ENCODE data around the gene EMILIN2. TPM values are rescaled to one million over a fixed set of nuclear protein-coding genes. Genes with fewer than 3 reads are reported as not detected.

Gene EMILIN2
- polyA plus RNA-seq, 2 of the 4 experiments (the other 2 are of a cell fraction), result 5.4 to 7.8 TPM

DNA sequence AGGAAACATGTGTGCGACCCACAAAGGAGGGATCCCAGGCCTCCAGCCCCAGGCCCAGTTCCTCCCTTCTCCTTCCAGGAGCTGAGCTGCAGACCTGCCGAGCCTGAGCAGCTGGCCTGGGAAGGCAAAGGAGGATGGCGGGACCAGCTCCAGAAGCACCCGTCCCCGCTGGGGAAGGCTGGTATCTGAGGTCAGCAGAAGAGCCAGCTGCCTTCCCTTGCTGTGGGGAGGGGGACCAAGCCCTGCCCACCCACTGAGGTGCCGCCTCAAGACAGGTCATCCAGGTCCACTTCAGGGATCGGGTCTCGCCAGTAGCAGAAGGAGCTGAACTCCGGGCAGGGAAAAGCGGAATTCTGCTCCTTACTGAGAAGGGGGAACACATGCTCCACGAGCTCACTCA is 73.2 kb downstream of the EMILIN2 start:
- CTCF ChIA-PET, result interaction anchor here (1.0 to 1.8 kb wide), 4 partner anchors 12 to 326 kb away, joined by 3 to 9 read pairs (median 4); no protein-coding TSS in a partner anchor
- H3K4me2 ChIP-seq, result no peak overlapping the region
- FAIRE-seq, result no peak

DNA sequence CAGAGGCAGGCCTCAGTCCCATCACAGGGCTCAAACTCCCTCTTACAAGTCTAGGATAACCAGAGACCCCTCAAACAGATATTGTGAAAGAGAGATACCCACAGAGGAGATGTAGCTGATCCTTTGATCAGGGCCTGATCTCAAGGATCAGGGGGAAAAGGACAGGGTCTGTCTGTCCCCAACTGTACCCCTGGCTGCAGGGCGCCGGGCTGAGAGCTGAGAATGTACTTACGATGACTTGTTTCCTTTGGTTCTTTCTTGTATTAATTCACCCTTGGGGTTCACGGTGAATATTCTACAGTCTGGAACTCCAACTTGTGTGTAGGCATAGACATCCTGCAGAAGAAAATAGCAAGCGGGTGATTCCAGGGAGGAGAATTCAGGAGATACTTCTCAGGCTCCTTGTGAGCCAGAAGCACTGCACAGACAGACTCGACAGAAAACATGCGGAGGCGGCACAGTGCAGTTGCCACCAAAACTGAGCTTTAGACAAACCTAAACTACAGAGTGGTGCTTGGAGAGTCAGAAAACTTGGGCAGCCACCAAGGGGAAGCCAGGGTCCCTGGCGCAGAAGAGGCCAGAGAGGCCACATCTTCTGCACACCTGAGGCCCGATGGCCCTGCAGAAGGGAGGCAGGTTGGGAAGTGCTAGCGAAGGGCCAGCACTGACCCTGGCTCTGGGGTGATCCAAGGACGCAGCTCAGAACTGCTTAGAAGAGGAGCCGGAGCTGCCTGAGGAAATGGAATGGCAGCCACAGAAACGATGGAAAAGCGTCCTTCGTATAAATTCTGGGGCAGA is 73.9 kb downstream of the EMILIN2 start:
- no peak overlapping the region for H3K4me2 ChIP-seq
- FAIRE-seq, result no peak
- no peaks in the 10 kb centered on the region for H3K4me1 ChIP-seq
- POLR2A ChIA-PET, result interaction anchor here (1.2 kb wide), 1 partner anchor 326 kb away, joined by 4 read pairs; no protein-coding TSS in a partner anchor
- ATAC-seq, result no peak
- H3K27ac ChIP-seq, result no peak overlapping the region
- H3K9me3 ChIP-seq, result no peaks in the 10 kb centered on the region
- WGBS (ENCODE audit: missing lambda C conversion rate), result 96% methylated on average over 16 of the region's 16 CpGs
- TF ChIP-seq ZSCAN20 (CRISPR knock-in tag; IDR thresholded peaks at IDR 0.05) (no peak), EHF (CRISPR knock-in tag; IDR thresholded peaks at IDR 0.05) (no peak), NR3C1 (IDR thresholded peaks at IDR 0.05) (no peak), EP300 (IDR thresholded peaks at IDR 0.05) (no peak), HOXB13 (CRISPR knock-in tag; IDR thresholded peaks at IDR 0.05; ENCODE audit: low read depth) (no peak)
- no peak for DNase-seq (ENCODE audit: low read depth in 1 of 2, low spot score in 1 of 2)
- no peak overlapping the region for H3K4me3 ChIP-seq
- CTCF ChIA-PET, result interaction anchor here (1.0 to 1.8 kb wide), 3 partner anchors 11 to 142 kb away, joined by 3 to 9 read pairs (median 4); no protein-coding TSS in a partner anchor

More for the DNA sequence above, 73.2 kb downstream of the EMILIN2 start:
- 94% methylated on average over 6 of the region's 11 CpGs for WGBS (ENCODE audit: missing lambda C conversion rate)
- Histone ChIP-seq H3K4me1 (no peaks in the 10 kb centered on the region), H3K9me3 (no peaks in the 10 kb centered on the region), H3K4me3 (no peak overlapping the region), H3K27ac (no peak overlapping the region)
- no peak for DNase-seq (ENCODE audit: low read depth in 1 of 2, low spot score in 1 of 2)
- POLR2A ChIA-PET, result interaction anchor here (1.2 kb wide), 1 partner anchor 327 kb away, joined by 4 read pairs; no protein-coding TSS in a partner anchor
- TF ChIP-seq, protein P1, sequence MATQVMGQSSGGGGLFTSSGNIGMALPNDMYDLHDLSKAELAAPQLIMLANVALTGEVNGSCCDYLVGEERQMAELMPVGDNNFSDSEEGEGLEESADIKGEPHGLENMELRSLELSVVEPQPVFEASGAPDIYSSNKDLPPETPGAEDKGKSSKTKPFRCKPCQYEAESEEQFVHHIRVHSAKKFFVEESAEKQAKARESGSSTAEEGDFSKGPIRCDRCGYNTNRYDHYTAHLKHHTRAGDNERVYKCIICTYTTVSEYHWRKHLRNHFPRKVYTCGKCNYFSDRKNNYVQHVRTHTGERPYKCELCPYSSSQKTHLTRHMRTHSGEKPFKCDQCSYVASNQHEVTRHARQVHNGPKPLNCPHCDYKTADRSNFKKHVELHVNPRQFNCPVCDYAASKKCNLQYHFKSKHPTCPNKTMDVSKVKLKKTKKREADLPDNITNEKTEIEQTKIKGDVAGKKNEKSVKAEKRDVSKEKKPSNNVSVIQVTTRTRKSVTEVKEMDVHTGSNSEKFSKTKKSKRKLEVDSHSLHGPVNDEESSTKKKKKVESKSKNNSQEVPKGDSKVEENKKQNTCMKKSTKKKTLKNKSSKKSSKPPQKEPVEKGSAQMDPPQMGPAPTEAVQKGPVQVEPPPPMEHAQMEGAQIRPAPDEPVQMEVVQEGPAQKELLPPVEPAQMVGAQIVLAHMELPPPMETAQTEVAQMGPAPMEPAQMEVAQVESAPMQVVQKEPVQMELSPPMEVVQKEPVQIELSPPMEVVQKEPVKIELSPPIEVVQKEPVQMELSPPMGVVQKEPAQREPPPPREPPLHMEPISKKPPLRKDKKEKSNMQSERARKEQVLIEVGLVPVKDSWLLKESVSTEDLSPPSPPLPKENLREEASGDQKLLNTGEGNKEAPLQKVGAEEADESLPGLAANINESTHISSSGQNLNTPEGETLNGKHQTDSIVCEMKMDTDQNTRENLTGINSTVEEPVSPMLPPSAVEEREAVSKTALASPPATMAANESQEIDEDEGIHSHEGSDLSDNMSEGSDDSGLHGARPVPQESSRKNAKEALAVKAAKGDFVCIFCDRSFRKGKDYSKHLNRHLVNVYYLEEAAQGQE (IDR thresholded peaks at IDR 0.05), result no peak
- no peak for TF ChIP-seq NPAS2 (CRISPR knock-in tag; IDR thresholded peaks at IDR 0.05; ENCODE audit: borderline replicate concordance)
- no peak for TF ChIP-seq HDAC2 (IDR thresholded peaks at IDR 0.05)
- TF ChIP-seq, protein P2, sequence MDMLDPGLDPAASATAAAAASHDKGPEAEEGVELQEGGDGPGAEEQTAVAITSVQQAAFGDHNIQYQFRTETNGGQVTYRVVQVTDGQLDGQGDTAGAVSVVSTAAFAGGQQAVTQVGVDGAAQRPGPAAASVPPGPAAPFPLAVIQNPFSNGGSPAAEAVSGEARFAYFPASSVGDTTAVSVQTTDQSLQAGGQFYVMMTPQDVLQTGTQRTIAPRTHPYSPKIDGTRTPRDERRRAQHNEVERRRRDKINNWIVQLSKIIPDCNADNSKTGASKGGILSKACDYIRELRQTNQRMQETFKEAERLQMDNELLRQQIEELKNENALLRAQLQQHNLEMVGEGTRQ (IDR thresholded peaks at IDR 0.05), result no peak
- no peak for TF ChIP-seq RCOR1 (IDR thresholded peaks at IDR 0.05; ENCODE audit: low read depth, low read length)
- TF ChIP-seq, protein P3, sequence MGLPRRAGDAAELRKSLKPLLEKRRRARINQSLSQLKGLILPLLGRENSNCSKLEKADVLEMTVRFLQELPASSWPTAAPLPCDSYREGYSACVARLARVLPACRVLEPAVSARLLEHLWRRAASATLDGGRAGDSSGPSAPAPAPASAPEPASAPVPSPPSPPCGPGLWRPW (IDR thresholded peaks at IDR 0.05), result no peak
- TF ChIP-seq CHD2 (IDR thresholded peaks at IDR 0.05; ENCODE audit: low read length, partially characterized antibody), result no peak
- TF ChIP-seq HOXB13 (CRISPR knock-in tag; IDR thresholded peaks at IDR 0.05; ENCODE audit: low read depth), result no peak
- no peak for TF ChIP-seq HOXA7 (CRISPR knock-in tag; IDR thresholded peaks at IDR 0.05)
- no peak for TF ChIP-seq JUN (IDR thresholded peaks at IDR 0.05)
- TF ChIP-seq MAFK (IDR thresholded peaks at IDR 0.05; ENCODE audit: partially characterized antibody), result no peak
- TF ChIP-seq ESRRA (IDR thresholded peaks at IDR 0.05; ENCODE audit: borderline replicate concordance, low read length), result no peak
- ATAC-seq, result no peak

DNA sequence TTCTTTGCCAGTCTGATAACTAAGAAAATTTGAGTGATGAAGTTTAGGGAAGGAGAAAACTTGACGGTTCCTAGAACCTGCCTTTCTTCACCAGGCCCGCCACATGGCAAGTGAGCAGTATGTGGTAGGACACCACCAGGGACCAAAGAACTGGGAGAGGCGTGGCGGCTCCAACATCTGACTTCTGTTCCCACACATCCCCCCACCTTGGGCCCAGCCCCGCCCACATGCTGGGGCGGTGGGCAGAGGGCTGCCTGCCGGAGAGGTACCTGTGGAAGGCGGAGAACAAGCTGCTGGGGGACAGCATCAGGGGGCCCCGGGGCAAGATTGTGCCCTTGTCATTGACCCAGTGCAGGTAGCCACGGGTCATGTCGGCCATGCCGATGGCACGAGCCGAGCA is 75.0 kb downstream of the EMILIN2 start:
- ATAC-seq (no peak), DNase-seq (ENCODE audit: low read depth in 1 of 2, low spot score in 1 of 2) (no peak), FAIRE-seq (no peak)
- Histone ChIP-seq H3K9me3 (no peaks in the 10 kb centered on the region), H3K4me2 (no peak overlapping the region), H3K4me3 (no peak overlapping the region), H3K27ac (no peak overlapping the region), H3K4me1 (no peaks in the 10 kb centered on the region)
- CTCF ChIA-PET, result no interaction called here
- TF ChIP-seq, protein P2 (IDR thresholded peaks at IDR 0.05), result no peak
- TF ChIP-seq, protein P4, sequence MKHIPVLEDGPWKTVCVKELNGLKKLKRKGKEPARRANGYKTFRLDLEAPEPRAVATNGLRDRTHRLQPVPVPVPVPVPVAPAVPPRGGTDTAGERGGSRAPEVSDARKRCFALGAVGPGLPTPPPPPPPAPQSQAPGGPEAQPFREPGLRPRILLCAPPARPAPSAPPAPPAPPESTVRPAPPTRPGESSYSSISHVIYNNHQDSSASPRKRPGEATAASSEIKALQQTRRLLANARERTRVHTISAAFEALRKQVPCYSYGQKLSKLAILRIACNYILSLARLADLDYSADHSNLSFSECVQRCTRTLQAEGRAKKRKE (CRISPR knock-in tag; IDR thresholded peaks at IDR 0.05; ENCODE audit: low read depth), result no peak
- TF ChIP-seq KDM1A (IDR thresholded peaks at IDR 0.05; ENCODE audit: low read depth), result no peak
- TF ChIP-seq, protein P1 (IDR thresholded peaks at IDR 0.05), result no peak
- no peak for TF ChIP-seq EP300 (IDR thresholded peaks at IDR 0.05)
- TF ChIP-seq ZNF302 (CRISPR knock-in tag; IDR thresholded peaks at IDR 0.05), result no peak
- TF ChIP-seq ESRRA (IDR thresholded peaks at IDR 0.05; ENCODE audit: borderline replicate concordance, low read length), result no peak
- WGBS (ENCODE audit: missing lambda C conversion rate), result 96% methylated on average over 12 of the region's 14 CpGs
- POLR2A ChIA-PET, result no interaction called here
